Activated CD4-positive, alpha-beta T cell treated with anti-CD3 and anti-CD28 coated beads for 36 hours (primary cell): ENCODE measurements around the gene INPP5K. TPM values are rescaled to one million over a fixed set of nuclear protein-coding genes. Genes with fewer than 3 reads are reported as not detected.

Experiments
- ATAC-seq: fragments of 200-7000 bp; cut with Tn5 transposase; one replicate; pipeline ENCODE4 v1.10.0; 2021; ENCODE audit warnings: mild to moderate bottlenecking, moderate library complexity
- CTCF ChIA-PET: fragments of 350-600 bp; sonication (Branson Sonifier 250); formaldehyde crosslinking; loops from one replicate; lab custom pipeline; 2021; ENCODE audit warnings: antibody characterized with exemption; lab: Charles Lee
- POLR2A ChIA-PET: fragments of 350-600 bp; sonication (Branson Sonifier 250); formaldehyde crosslinking; loops from one replicate; lab custom pipeline; 2021; ENCODE audit warnings: antibody characterized with exemption, inconsistent platforms; lab: Charles Lee
- DNase-seq: peaks from one replicate; pipeline ENCODE4 v3.0.0-alpha.2; 2020
- H3K27ac Mint-ChIP-seq: one replicate; pipeline ENCODE4 v1.8.0; 2021; ENCODE audit warnings: mixed read lengths
- H3K27me3 Mint-ChIP-seq: one replicate; pipeline ENCODE4 v1.8.0; 2021; ENCODE audit warnings: mixed read lengths
- H3K36me3 Mint-ChIP-seq: one replicate; pipeline ENCODE4 v1.8.0; 2021; ENCODE audit warnings: low read depth, mixed read lengths
- H3K4me1 Mint-ChIP-seq: one replicate; pipeline ENCODE4 v1.8.0; 2021; ENCODE audit warnings: mixed read lengths
- H3K4me3 Mint-ChIP-seq: one replicate; pipeline ENCODE4 v1.8.0; 2021; ENCODE audit warnings: mild to moderate bottlenecking, moderate library complexity, mixed read lengths
- H3K9me3 Mint-ChIP-seq: one replicate; pipeline ENCODE4 v1.8.0; 2021; ENCODE audit warnings: low read depth, mixed read lengths
- intact Hi-C, 2 experiments: fragments of 100-400 bp; cut with DNase I in 1 of 2; cut with micrococcal nuclease in 1 of 2; formaldehyde crosslinking; loops; one replicate each; pipeline versions ENCODE4 v1.14.2 to v1.15.1; 2022 to 2024; cut with DNase I, micrococcal nuclease
- total RNA-seq, 2 experiments: library from RNA; stranded (reverse); gene quantifications; one replicate each; pipeline ENCODE4 v1.2.3, GENCODE V29; 2021

Gene INPP5K
- total RNA-seq, 2 experiments from 2014 or later, result 18.5 to 27.3 TPM

DNA sequence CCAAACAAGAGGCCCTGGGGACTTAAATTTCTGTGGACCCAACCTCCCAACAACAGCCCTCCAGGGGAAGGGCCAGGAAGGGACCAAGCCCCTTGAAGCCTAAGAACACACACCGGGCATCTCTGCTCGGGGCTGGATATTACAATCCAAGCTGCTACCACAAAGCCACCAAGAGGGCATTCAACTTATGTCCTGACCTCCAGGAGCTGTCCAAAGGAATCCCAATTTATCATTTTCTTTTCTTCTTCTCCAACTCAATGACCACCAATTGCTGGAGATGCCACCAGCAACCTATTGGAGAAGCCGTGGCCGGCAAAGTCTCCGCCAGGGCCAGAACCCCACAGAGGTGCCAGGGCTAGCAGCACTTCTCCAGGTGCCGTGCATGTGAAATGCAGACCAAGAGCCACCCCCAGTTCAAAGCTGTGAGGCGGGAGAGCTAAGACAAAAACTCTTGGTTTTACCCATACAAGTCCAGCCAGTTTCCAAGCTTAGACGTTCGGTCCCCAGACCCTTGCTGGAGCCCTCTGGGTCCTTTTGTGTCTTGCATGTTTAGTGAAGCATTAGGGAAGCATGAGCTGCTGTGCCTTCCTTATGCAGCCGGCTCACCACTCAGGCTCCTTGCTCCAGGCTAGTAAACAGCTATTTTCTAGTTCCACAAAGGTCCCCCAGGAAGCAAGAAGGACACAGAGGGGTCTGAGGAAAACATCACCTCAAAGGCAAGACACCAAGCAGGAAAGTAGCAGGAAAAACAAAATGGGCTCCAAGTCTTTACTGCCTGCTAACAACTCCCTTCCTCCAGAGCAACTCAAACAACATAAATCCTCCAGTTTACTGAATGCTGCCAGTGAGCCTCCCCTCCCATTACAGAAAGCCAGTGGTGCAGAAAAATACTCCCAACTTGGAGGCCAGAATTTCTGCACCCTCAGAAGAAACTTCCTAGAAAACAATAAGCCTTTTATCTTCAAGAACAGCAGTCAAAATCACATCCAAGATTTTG is 42.9 kb upstream of the INPP5K start:
- DNase-seq, result no peak
- Mint-ChIP-seq H3K36me3 (peaks cover 3% of the 10 kb centered on the region), H3K4me3 (no peak overlapping the region), H3K9me3 (no peaks in the 10 kb centered on the region), H3K27ac (no peak overlapping the region), H3K27me3 (no peaks in the 10 kb centered on the region), H3K4me1 (peaks cover 22% of the 10 kb centered on the region)
- ChIA-PET POLR2A (interaction anchor here (0.5 kb wide), 1 partner anchor 48 kb away, joined by 3 read pairs; no protein-coding TSS in a partner anchor), CTCF (interaction anchor here (0.7 to 1.0 kb wide), 4 partner anchors 15 to 693 kb away, joined by 3 to 4 read pairs (median 3); no protein-coding TSS in a partner anchor)
- intact Hi-C loops, result loop anchor here (5.0 to 10.0 kb wide), 2 partner anchors 155 to 273 kb away; partner anchors contain the start of genes RPA1 (in 1 of the 2) and TLCD2 (in 1 of the 2)
- ATAC-seq, result no peak

DNA sequence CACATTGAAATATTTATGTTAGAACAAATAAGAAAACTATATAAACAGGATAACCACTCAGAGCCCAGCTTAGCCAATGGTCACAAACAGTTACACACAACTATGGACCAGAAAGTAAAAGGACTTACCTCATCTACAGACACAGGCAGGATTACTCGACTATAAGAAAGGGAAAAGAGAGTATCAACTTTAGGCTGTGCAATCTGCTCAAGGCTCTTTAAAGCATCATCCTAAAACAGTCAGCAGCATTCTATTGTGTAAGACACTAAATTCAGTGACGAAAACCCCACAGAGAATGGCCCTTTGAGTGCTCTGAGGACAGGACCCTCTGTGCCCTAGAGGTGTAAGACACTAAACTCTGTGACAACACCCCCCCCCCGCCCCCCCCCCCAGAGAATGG is 42.0 kb upstream of the INPP5K start:
- no peak overlapping the region for H3K4me3 Mint-ChIP-seq

DNA sequence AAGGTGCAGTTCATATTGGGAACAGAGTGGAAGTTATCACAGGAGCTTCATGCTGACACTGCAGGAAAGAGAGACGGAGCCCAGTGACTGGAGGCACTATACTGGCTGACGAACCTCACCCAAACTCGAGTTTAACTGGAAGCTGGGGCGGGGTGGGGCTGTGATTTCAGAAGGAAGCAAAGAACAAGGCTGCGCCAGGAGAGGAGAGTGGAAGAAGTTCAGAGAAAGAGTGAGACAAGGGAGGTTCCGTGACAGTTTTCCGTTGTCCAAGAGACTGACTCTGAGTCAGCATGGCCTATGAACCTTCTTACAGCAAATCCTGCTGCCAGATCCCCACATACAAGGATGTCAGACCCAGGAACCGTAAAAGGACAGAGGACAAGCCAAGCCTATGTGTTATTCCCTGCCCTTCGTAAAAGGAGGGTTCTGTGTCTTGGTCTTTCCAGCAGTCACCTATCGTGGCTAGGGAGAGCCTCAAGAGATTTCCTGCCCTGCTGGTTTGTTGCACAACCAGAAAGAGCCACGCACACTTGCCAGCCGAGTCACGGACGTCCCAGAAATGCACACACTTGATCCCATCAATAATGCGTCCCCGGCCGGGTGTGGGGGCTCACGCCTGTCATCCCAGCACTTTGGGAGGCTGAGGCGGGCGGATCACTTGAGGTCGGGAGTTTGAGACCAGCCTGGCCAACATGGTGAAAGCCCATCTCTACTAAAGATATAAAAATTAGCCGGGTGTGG is 41.1 kb upstream of the INPP5K start:
- ATAC-seq, result no peak
- H3K36me3 Mint-ChIP-seq, result peaks cover 6% of the 10 kb centered on the region
- ChIA-PET POLR2A (no interaction called here), CTCF (no interaction called here)
- no peak overlapping the region for H3K27ac Mint-ChIP-seq
- H3K4me1 Mint-ChIP-seq, result peaks cover 19% of the 10 kb centered on the region
- intact Hi-C loops, result no loop called here
- DNase-seq, result no peak
- no peak overlapping the region for H3K4me3 Mint-ChIP-seq
- no peaks in the 10 kb centered on the region for H3K9me3 Mint-ChIP-seq
- H3K27me3 Mint-ChIP-seq, result no peaks in the 10 kb centered on the region

More for the DNA sequence above, 42.0 kb upstream of the INPP5K start:
- no peak overlapping the region for H3K27ac Mint-ChIP-seq
- ChIA-PET CTCF (interaction anchor here (0.6 to 0.7 kb wide), 2 partner anchors 16 to 92 kb away, joined by 3 to 4 read pairs; no protein-coding TSS in a partner anchor), POLR2A (no interaction called here)
- no peaks in the 10 kb centered on the region for H3K9me3 Mint-ChIP-seq
- intact Hi-C loops, result no loop called here
- H3K27me3 Mint-ChIP-seq, result no peaks in the 10 kb centered on the region
- H3K36me3 Mint-ChIP-seq, result peaks cover 3% of the 10 kb centered on the region
- no peak for DNase-seq
- no peak for ATAC-seq
- peaks cover 19% of the 10 kb centered on the region for H3K4me1 Mint-ChIP-seq

DNA sequence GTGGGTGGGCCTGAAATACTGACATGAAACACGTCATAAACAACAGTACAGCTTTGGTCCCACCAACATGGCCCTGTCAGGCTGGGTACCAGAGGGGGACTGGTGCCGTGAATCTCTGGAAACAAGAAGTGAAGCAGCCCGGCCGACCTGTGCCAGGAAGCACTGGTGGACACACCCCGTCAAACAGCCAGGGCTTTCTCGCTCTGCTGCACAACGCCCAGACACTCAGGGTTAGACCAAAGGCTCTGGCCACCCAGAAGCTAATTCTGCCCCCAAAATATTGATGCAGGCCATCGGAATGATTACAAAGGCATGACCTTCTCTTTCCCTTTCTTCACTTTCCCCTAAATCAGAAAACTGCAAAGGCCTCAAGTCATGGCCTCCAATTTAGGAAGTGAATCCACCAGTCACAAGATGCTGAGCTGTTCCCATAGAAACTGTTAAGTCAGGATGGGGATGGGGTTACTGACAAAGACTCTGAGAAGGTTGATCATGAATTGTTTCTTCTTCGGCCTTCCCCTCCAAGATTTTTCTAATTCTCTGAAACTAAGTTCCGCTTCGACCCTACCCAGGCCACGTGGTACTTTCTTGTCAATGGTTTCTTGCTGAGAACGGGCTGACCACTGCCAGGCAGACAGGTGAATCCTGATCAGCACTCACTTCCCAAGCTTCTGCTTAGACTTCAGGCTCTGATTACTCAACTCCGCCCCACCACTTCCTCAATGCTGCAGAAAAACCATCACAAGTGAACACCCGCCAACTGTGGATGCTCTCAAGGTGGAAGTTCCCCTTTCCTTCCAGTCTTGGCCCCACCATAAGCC is 39.4 kb upstream of the INPP5K start:
- Mint-ChIP-seq H3K9me3 (no peaks in the 10 kb centered on the region), H3K4me3 (no peak overlapping the region), H3K27ac (no peak overlapping the region), H3K36me3 (peaks cover 12% of the 10 kb centered on the region), H3K4me1 (peaks cover 10% of the 10 kb centered on the region), H3K27me3 (no peaks in the 10 kb centered on the region)
- ChIA-PET CTCF (interaction anchor here (0.6 to 0.9 kb wide), 2 partner anchors 18 to 23 kb away, joined by 3 read pairs; no protein-coding TSS in a partner anchor), POLR2A (interaction anchor here (0.6 kb wide), 1 partner anchor 291 kb away, joined by 4 read pairs; no protein-coding TSS in a partner anchor)
- intact Hi-C loops, result no loop called here
- DNase-seq (no peak), ATAC-seq (no peak)

DNA sequence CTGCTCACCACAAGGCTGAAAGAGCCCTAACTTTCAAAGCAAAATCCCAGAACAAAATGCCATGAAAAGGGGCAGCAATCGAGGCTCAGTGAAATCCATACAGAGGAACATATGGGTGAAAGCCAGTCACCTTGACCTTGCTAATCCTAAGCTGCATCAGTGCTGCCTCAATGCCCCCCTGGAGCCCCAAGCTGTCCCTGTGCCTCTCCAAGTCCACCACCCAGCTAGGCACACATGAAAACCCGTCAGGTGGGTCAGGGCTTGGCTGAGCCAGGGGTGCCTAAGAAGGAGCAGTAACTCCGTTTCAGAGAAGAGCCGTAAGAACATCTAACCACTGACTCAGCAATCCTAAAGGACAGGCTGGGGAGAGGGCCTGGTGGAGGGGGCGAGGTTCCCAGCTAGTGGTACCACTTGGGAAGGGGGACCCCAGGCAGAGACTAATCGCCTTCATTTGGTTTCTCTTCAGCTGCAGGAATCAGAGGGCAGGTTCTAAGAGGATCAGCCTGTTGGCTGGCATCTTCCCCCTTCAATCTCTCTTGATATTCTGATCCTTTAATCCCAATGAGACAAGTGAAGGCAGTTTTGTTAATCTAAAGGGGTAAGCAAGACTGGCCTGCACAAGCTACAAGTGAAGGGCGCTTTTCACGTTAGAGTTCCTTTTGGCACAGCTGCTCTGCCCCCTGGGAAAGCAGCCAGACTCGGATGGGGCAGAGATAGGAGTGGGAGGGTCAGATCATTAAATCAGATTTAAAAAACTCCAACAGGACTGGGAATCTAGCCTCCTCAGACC is 38.5 kb upstream of the INPP5K start:
- ChIA-PET CTCF (interaction anchor here (0.6 to 0.9 kb wide), 2 partner anchors 19 to 22 kb away, joined by 3 read pairs; no protein-coding TSS in a partner anchor), POLR2A (interaction anchor here (0.6 kb wide), 1 partner anchor 232 kb away, joined by 3 read pairs; no protein-coding TSS in a partner anchor)
- DNase-seq (no peak), ATAC-seq (no peak)
- H3K27me3 Mint-ChIP-seq, result no peaks in the 10 kb centered on the region
- intact Hi-C loops, result no loop called here
- no peaks in the 10 kb centered on the region for H3K9me3 Mint-ChIP-seq
- peaks cover 20% of the 10 kb centered on the region for H3K36me3 Mint-ChIP-seq
- no peak overlapping the region for H3K27ac Mint-ChIP-seq
- H3K4me1 Mint-ChIP-seq, result peaks cover 4% of the 10 kb centered on the region
- H3K4me3 Mint-ChIP-seq, result no peak overlapping the region

DNA sequence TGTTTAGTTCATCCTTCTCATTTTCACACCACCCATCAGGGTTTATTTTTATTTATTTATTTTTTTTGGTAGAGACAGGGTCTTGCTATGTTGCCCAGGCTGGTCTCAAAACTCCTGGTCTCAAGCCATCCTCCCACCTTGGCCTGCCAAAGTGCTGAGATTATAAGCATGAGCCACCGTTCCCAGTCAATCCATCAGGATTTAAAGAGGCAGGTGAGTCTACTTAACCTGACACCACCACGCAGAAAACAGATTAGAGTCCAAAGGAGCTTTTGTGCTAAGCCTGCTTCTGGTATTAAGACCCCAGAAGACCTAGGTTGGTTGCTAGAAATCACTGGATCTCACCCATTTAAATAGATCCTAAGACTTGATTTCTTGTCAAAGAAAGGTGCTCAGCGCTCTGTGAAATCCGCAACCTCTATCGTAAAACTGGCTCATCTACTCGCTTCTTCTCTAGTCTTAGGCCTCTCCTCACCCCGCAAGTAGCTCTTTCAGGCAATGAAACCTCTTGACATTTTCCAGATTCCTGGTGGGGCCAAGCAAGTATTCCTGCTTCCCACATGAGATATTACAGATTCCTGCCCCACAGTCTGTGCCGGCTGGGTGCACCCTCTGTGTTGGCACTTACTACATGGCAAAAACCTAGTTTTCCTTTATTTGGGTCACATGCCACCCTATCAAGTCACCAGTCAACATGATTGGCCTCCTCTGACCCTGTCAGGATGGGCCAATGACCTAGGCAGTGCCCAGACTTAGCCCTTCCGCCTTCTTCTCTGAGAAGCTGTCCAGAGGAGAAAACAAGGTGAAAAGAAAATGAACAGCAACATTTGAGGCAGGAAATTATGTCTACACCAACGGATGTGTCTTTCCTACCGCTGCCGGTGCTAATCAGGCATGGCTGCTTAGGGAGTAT is 37.2 kb upstream of the INPP5K start:
- H3K27me3 Mint-ChIP-seq, result no peaks in the 10 kb centered on the region
- ATAC-seq (no peak), DNase-seq (no peak)
- H3K27ac Mint-ChIP-seq, result no peak overlapping the region
- intact Hi-C loops, result no loop called here
- H3K4me3 Mint-ChIP-seq, result no peak overlapping the region
- ChIA-PET POLR2A (no interaction called here), CTCF (interaction anchor here (0.6 kb wide), 1 partner anchor 93 kb away, joined by 3 read pairs; no protein-coding TSS in a partner anchor)
- H3K36me3 Mint-ChIP-seq, result peaks cover 25% of the 10 kb centered on the region
- peaks cover 4% of the 10 kb centered on the region for H3K4me1 Mint-ChIP-seq
- H3K9me3 Mint-ChIP-seq, result no peaks in the 10 kb centered on the region

DNA sequence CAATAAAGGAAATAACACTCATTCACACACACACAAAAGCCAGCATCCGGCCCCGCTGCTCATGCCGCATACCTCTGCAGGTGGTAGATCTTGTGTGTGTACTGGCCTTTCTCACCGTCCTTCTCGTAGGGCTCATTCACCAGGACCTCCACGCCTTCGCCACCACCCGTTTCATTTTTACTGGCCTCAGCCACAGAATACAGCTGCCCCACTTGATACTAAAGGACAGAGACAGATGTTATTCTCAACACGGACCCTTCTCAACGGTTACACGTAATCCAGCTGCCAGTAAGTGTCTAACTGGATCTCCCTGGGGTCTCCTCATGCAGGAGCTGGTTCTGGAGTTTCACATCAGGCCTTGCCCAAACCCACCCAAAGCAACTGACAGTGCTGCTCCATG is 36.5 kb upstream of the INPP5K start:
- H3K27me3 Mint-ChIP-seq, result no peaks in the 10 kb centered on the region
- intact Hi-C loops, result no loop called here

DNA sequence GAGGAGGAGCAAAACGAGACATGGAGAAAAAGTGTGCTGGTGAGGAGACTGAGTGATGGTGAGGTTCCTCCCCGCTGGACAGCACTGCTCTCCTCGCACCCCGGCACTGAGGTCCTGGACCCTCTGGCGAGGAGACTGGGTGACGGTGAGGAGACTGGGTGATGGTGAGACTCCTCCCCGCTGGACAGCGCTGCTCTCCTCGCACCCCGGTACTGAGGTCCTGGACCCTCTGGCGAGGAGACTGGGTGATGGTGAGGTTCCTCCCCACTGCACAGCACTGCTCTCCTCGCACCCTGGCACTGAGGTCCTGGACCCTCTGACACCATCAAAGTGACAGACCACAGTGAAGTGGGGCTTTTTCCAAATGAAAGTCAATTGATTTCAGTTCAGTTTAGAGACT is 35.3 kb upstream of the INPP5K start:
- no peaks in the 10 kb centered on the region for H3K27me3 Mint-ChIP-seq
- peaks cover 4% of the 10 kb centered on the region for H3K4me1 Mint-ChIP-seq
- ChIA-PET POLR2A (no interaction called here), CTCF (interaction anchor here (0.9 to 2.2 kb wide), 2 partner anchors 9 to 15 kb away, joined by 5 read pairs; no protein-coding TSS in a partner anchor)
- intact Hi-C loops, result no loop called here
- H3K27ac Mint-ChIP-seq, result no peak overlapping the region
- H3K9me3 Mint-ChIP-seq, result no peaks in the 10 kb centered on the region
- H3K4me3 Mint-ChIP-seq, result no peak overlapping the region
- DNase-seq (no peak), ATAC-seq (no peak)
- H3K36me3 Mint-ChIP-seq, result peaks cover 22% of the 10 kb centered on the region

More for the DNA sequence above, 36.5 kb upstream of the INPP5K start:
- no peak for DNase-seq
- ChIA-PET POLR2A (no interaction called here), CTCF (interaction anchor here (0.6 kb wide), 1 partner anchor 94 kb away, joined by 3 read pairs; no protein-coding TSS in a partner anchor)
- Mint-ChIP-seq H3K36me3 (peaks cover 25% of the 10 kb centered on the region), H3K27ac (no peak overlapping the region), H3K4me3 (no peak overlapping the region), H3K4me1 (peaks cover 4% of the 10 kb centered on the region), H3K9me3 (no peaks in the 10 kb centered on the region)
- no peak for ATAC-seq

DNA sequence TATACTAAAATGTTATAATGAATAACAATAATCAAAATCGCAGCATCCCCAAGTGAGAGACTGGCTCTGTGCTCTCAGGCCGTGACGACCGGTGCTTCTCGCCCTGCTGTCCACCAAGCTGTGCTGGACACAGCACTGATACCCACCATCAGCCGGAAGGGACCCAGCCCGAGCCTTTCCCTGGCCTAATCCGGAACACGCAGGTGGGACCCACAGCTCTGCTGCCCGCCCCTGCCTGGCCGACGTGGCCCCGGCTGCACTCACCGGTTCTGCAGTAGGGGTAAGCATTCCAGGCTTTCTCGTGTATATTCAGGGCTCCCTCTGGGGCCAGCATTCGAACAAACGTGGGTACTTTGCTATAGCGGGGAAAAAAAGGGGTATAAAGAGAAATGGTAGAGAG is 31.6 kb upstream of the INPP5K start:
- POLR2A ChIA-PET, result no interaction called here
- Mint-ChIP-seq H3K36me3 (peaks cover 27% of the 10 kb centered on the region), H3K4me1 (no peaks in the 10 kb centered on the region), H3K27me3 (no peaks in the 10 kb centered on the region), H3K27ac (no peak overlapping the region), H3K4me3 (no peak overlapping the region), H3K9me3 (no peaks in the 10 kb centered on the region)
- DNase-seq (no peak), ATAC-seq (no peak)
- CTCF ChIA-PET, result no interaction called here
- intact Hi-C loops, result no loop called here
